ENCODE results near the gene HEATR5A. TPM values are rescaled to one million over a fixed set of nuclear protein-coding genes. Genes with fewer than 3 reads are reported as not detected.

The HEATR5A gene
- total RNA-seq, 1 donor from 2014 or later: 46.3 TPM

Other genes starting within 250 kb of the HEATR5A start
- 161 TPM for gene HECTD1, start 212.8 kb downstream of the HEATR5A start, total RNA-seq
- 18.2 TPM for gene DTD2, start 37.0 kb upstream of the HEATR5A start, total RNA-seq
- not detected for gene GPR33, start 67.5 kb upstream of the HEATR5A start, total RNA-seq
- gene NUBPL, start 140.9 kb upstream of the HEATR5A start, total RNA-seq: 12.1 TPM

All from upper lobe of right lung (tissue), 1 donor.